NCI-H1694 (cell line): ENCODE results near the gene SLIT3.

ENCODE experiments used
- DNase-seq: peaks from one replicate; lab custom pipeline; 2025; lab: John Stamatoyannopoulos, UW

SLIT3 gene

GRCh38 chr5:169174923-169175322, 126.0 kb downstream of the SLIT3 start:
- DNase-seq = no peak

GRCh38 chr5:169173372-169173771, 127.6 kb downstream of the SLIT3 start:
- DNase-seq = no peak

- no peak for DNase-seq
Measured at GRCh38 chr5:169171515-169171914, 129.4 kb downstream of the SLIT3 start.

GRCh38 chr5:169169783-169170182, 131.2 kb downstream of the SLIT3 start:
- DNase-seq = no peak

- DNase-seq = no peak
Measured at GRCh38 chr5:169168280-169168679, 132.7 kb downstream of the SLIT3 start.

- DNase-seq = no peak
Measured at GRCh38 chr5:169166078-169166477, 134.9 kb downstream of the SLIT3 start.

GRCh38 chr5:169165052-169165451, 135.9 kb downstream of the SLIT3 start:
- no peak for DNase-seq

GRCh38 chr5:169164481-169164925, 136.4 kb downstream of the SLIT3 start:
- no peak for DNase-seq

GRCh38 chr5:169162407-169162806, 138.5 kb downstream of the SLIT3 start:
- DNase-seq = no peak

GRCh38 chr5:169161022-169161680, 139.8 kb downstream of the SLIT3 start:
- no peak for DNase-seq

GRCh38 chr5:169160405-169160901, 140.5 kb downstream of the SLIT3 start:
- DNase-seq = no peak

- no peak for DNase-seq
Measured at GRCh38 chr5:169158764-169159163, 142.2 kb downstream of the SLIT3 start.

GRCh38 chr5:169157064-169157463, 143.9 kb downstream of the SLIT3 start:
- no peak for DNase-seq

- no peak for DNase-seq
Measured at GRCh38 chr5:169154679-169155078, 146.3 kb downstream of the SLIT3 start.

- no peak for DNase-seq
Measured at GRCh38 chr5:169153405-169153804, 147.5 kb downstream of the SLIT3 start.

- DNase-seq = no peak
Measured at GRCh38 chr5:169152946-169153345, 148.0 kb downstream of the SLIT3 start.

- DNase-seq = no peak
Measured at GRCh38 chr5:169152453-169152852, 148.5 kb downstream of the SLIT3 start.

GRCh38 chr5:169151051-169151805, 149.7 kb downstream of the SLIT3 start:
- DNase-seq = no peak

- no peak for DNase-seq
Measured at GRCh38 chr5:169150108-169150507, 150.8 kb downstream of the SLIT3 start.

GRCh38 chr5:169149317-169149716, 151.6 kb downstream of the SLIT3 start:
- DNase-seq = no peak

- DNase-seq = no peak
Measured at GRCh38 chr5:169148138-169148740, 152.7 kb downstream of the SLIT3 start.

- no peak for DNase-seq
Measured at GRCh38 chr5:169147534-169147933, 153.4 kb downstream of the SLIT3 start.

- DNase-seq = no peak
Measured at GRCh38 chr5:169146158-169146557, 154.8 kb downstream of the SLIT3 start.
